GM12878 (cell line): ENCODE data around the gene CACNA2D4. TPM values are rescaled to one million over a fixed set of nuclear protein-coding genes. Genes with fewer than 3 reads are reported as not detected.
A peak's percentile ranks its signal among the peaks of the same experiment; 100 is the strongest.

ENCODE experiments used
- ATAC-seq: fragments of 200-7000 bp; cut with Tn5 transposase; 3 replicates; pipeline ENCODE4 v1.9.1; 2020; ENCODE audit warnings: mild to moderate bottlenecking, moderate library complexity
- BruUV-seq: library from RNA; stranded (reverse); fragments of 400-500 nt; replicated peaks from 2 replicates; lab custom pipeline; 2021; lab: Mats Ljungman, UMichigan
- CTCF ChIA-PET: fragments of 300-600 bp; sonication (Branson Sonifier 250); formaldehyde crosslinking; extraction: SDS; loops from one replicate; lab custom pipeline; 2021; ENCODE audit warnings: inconsistent platforms; lab: Yijun Ruan, JAX
- POLR2A ChIA-PET: fragments of 350-600 bp; formaldehyde crosslinking; extraction: SDS; loops from one replicate; lab custom pipeline; 2021; ENCODE audit warnings: inconsistent platforms; lab: Charles Lee
- RAD21 ChIA-PET: fragments of 300-600 bp; sonication (Branson Sonifier 250); formaldehyde crosslinking; loops from one replicate; lab custom pipeline; 2023; ENCODE audit warnings: antibody characterized with exemption; ENCODE audit not compliant: unreplicated experiment; lab: Charles Lee
- SMC1A ChIA-PET: fragments of 300-600 bp; sonication (Branson Sonifier 250); formaldehyde crosslinking; loops from one replicate; lab custom pipeline; 2023; ENCODE audit not compliant: unreplicated experiment, uncharacterized antibody; lab: Charles Lee
- DNase-seq: peaks from one replicate; pipeline ENCODE4 v3.0.0-alpha.2; 2011; ENCODE audit warnings: low read depth, low spot score
- FAIRE-seq: peaks from 3 replicates; lab custom pipeline; 2011; peaks lifted over from hg19 to GRCh38; lab: Jason Lieb, UNC
- H2AFZ ChIP-seq: 2 replicates; pipeline ENCODE4 v1.6.0; 2011; ENCODE audit warnings: low read depth, low read length, control low read depth; ENCODE audit not compliant: control insufficient read depth
- H3K27ac ChIP-seq: 2 replicates; pipeline ENCODE4 v1.5.1; 2011; ENCODE audit warnings: control low read depth; ENCODE audit not compliant: control insufficient read depth, insufficient read depth
- H3K27me3 ChIP-seq, 2 experiments: replicated peaks in 1 of 2; 2 replicates each; pipeline versions ENCODE4 v1.6.0 to v1.6.1; 2011; ENCODE audit warnings: low read length in 1 of 2; ENCODE audit not compliant: control insufficient read depth in 2 of 2, insufficient read depth in 2 of 2
- H3K36me3 ChIP-seq, 2 experiments: 2 replicates each; pipeline ENCODE4 v1.5.1; 2011; ENCODE audit warnings: low read length in 1 of 2; ENCODE audit not compliant: control insufficient read depth in 2 of 2, insufficient read depth in 2 of 2
- H3K4me1 ChIP-seq: 2 replicates; pipeline ENCODE4 v1.6.1; 2011; ENCODE audit warnings: mild to moderate bottlenecking, low read length, moderate library complexity, mixed read lengths; ENCODE audit not compliant: control insufficient read depth, insufficient read depth
- H3K4me2 ChIP-seq: 2 replicates; pipeline ENCODE4 v1.6.0; 2011; ENCODE audit warnings: control low read depth; ENCODE audit not compliant: control insufficient read depth, insufficient read depth
- H3K4me3 ChIP-seq: fragments of 200-600 bp; sonication (generic); 2 replicates; pipeline ENCODE4 v1.5.1; 2016
- H3K79me2 ChIP-seq: 2 replicates; pipeline ENCODE4 v1.6.0; 2011; ENCODE audit warnings: low read length; ENCODE audit not compliant: control insufficient read depth, insufficient read depth
- H3K9ac ChIP-seq: 2 replicates; pipeline ENCODE4 v1.8.0; 2011; ENCODE audit warnings: low read length, control low read depth, mixed read lengths; ENCODE audit not compliant: control insufficient read depth, insufficient read depth
- H3K9me3 ChIP-seq: replicated peaks from 3 replicates; pipeline ENCODE4 v1.5.1; 2011; ENCODE audit warnings: mild to moderate bottlenecking, low read length; ENCODE audit not compliant: control insufficient read depth, insufficient read depth
- H4K20me1 ChIP-seq: 2 replicates; pipeline ENCODE4 v1.6.0; 2011; ENCODE audit not compliant: control insufficient read depth, insufficient read depth
- CHD4 ChIP-seq: fragments of 200-600 bp; sonication (generic); IDR thresholded peaks from 2 replicates; pipeline ENCODE4 v1.6.1; 2016; ENCODE audit warnings: mild to moderate bottlenecking
- SUZ12 ChIP-seq: fragments of 200-600 bp; sonication (generic); IDR thresholded peaks from one replicate; pipeline ENCODE4 v1.6.1; 2018; ENCODE audit warnings: antibody characterized with exemption, mild to moderate bottlenecking; ENCODE audit not compliant: unreplicated experiment
- TCF12 ChIP-seq: IDR thresholded peaks from 2 replicates; pipeline ENCODE4 v1.6.1; 2011; ENCODE audit warnings: low read depth, mild to moderate bottlenecking, low read length
- WGBS: methylation state at CpG from one replicate; pipeline ENCODE4 v1.1.6; 2016; ENCODE audit warnings: low lambda C conversion rate; ENCODE audit not compliant: insufficient replicate concordance, insufficient coverage; ENCODE audit errors: missing lambda C conversion rate; 5-methylcytosine and 5-hydroxymethylcytosine counted together
- in situ Hi-C: fragments of 300-500 bp; cut with MboI; formaldehyde crosslinking; loops from 9 replicates; pipeline ENCODE4 v1.14.3; 2018; ENCODE audit warnings: mixed read lengths
- intact Hi-C: fragments of 100-400 bp; cut with micrococcal nuclease; formaldehyde crosslinking; loops from one replicate; pipeline ENCODE4 v1.14.2; 2022; ENCODE audit not compliant: unreplicated experiment
- polyA plus RNA-seq, 11 experiments: library from polyadenylated mRNA; depleted of rRNA in 4 of 11; unstranded in 6 of 11; stranded (reverse) in 5 of 11; fragments of >200 nt; fragmentation: Nextera tagmentation in 4 of 11; fragmentation: Illumina TruSeq in 1 of 11; extraction: Ambion mirVana in 4 of 11; extraction: Trizol in 1 of 11; gene quantifications; 1 replicate in 1 of 11; 2 replicates in 10 of 11; pipeline versions ENCODE4 v1.2.1 to v1.2.3, GENCODE V29; 2011 to 2016; ENCODE audit warnings: inconsistent platforms in 2 of 11, missing spikeins in 2 of 11, low read depth in 1 of 11
- total RNA-seq, 4 experiments: library from RNA; depleted of rRNA in 3 of 4; stranded (reverse); fragments of >200 nt in 3 of 4; fragmentation: Illumina TruSeq in 1 of 4; extraction: Trizol in 1 of 4; gene quantifications; 2 replicates each; pipeline versions ENCODE4 v1.2.1 to v1.2.3, GENCODE V29; 2013 to 2021

Gene CACNA2D4
- total and polyA plus RNA-seq, 10 of the 15 experiments (the other 5 are each of a cell fraction or from before 2014, with no cell fraction given): 0.03 to 1.0 (median 0.65) TPM

DNA sequence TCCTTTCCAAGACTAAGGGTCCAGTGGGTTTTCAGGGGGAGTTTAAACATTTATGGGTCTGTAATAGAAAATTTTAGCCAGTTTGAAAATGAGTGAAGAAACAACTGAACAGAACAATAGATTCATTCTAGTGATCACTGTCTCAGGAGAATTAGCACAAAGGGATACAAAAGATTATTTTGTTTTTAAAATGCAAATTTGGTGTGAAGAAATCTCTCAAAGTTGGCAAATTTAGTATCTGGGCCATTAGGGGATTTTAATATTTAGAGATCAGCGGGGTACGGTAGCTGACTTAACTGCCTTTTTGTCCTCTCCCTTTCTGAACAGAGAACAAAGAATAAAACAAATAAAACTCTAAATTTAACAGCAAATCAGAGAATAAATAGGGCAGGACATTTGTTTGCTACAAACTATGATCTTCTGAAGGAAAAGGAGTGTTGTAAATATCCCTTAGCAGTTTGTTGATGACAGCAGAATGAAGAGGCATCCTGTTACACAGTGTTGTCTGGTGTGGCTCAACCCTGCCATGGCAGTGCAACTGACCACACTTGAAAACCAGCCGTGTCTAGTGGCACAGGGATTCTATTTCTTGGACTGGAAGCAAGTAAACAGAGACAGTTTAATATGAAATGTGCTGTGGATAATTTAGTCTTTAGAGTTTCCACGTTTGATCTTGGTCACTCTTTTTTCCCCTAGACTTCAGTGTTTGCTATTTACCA lies 144.4 kb downstream of the CACNA2D4 start:
- in situ Hi-C loops (no loop called here), intact Hi-C loops (no loop called here)
- Histone ChIP-seq H3K4me2 (no peak overlapping the region), H3K9me3 (no peaks in the 10 kb centered on the region), H3K4me3 (no peak overlapping the region), H3K27me3 (no peaks in the 10 kb centered on the region), H3K27ac (no peak overlapping the region), H3K36me3 (peaks cover 6 to 9% of the 10 kb centered on the region in 2 experiments), H3K4me1 (no peaks in the 10 kb centered on the region), H4K20me1 (no peaks in the 10 kb centered on the region), H2AFZ (no peak overlapping the region), H3K9ac (no peak overlapping the region), H3K79me2 (no peaks in the 10 kb centered on the region; the same call in 1 of the 2 replicates)
- ATAC-seq (no peak), FAIRE-seq (no peak), DNase-seq (no peak)
- CTCF ChIA-PET: interaction anchor here (1.1 to 2.2 kb wide), 2 partner anchors 9 to 85 kb away, joined by 3 to 5 read pairs; no protein-coding TSS in a partner anchor
- SMC1A ChIA-PET: interaction anchor here (0.7 kb wide), 1 partner anchor 92 kb away, joined by 3 read pairs; no protein-coding TSS in a partner anchor
- BruUV-seq: TSS peak; percentile 35
- WGBS: 34% methylated on average over 4 of the region's 4 CpGs
- TF ChIP-seq SUZ12: no peak
- POLR2A ChIA-PET: no interaction called here
- RAD21 ChIA-PET: interaction anchor here (0.6 kb wide), 1 partner anchor 27 kb away, joined by 3 read pairs; no protein-coding TSS in a partner anchor

DNA sequence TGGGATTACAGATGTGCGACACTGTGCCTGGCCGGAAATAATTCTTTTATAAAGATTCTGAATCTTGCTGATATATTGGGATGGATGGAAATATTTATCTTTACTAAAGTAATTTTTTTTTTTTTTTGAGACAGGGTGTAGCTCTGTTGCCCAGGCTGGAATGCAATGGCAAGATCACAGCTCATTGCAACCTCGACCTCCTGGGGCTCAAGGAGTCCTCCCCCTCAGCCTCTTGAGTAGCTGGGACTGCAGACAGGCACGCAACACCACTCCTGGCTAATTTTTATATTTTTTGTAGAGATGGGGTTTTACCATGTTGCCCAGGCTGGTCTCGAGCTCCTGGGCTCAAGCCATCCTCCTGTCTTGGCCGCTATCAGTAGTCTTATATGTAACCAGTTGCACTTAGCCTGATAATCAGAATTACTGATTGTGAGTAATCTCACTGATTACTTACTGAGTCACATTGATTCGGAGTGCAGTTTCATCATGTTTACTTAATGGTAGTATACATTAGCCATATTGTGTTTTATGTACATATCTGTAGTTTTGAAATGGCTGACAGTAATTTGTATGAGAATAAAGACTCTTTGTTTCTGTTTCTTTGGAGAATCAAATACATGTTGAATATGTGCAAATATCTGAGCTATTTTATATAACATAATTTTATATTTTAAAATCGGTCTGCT lies 148.5 kb downstream of the CACNA2D4 start:
- no peak for FAIRE-seq
- CTCF ChIA-PET: interaction anchor here (0.8 to 1.5 kb wide), 3 partner anchors 21 to 170 kb away, joined by 3 to 7 read pairs (median 3); no protein-coding TSS in a partner anchor
- TF ChIP-seq TCF12 (no peak), CHD4 (no peak)
- in situ Hi-C loops (no loop called here), intact Hi-C loops (no loop called here)
- Histone ChIP-seq H2AFZ (no peak overlapping the region), H3K27ac (no peak overlapping the region), H3K4me2 (no peak overlapping the region), H3K4me1 (no peaks in the 10 kb centered on the region), H3K9me3 (no peaks in the 10 kb centered on the region), H3K9ac (no peak overlapping the region), H4K20me1 (no peaks in the 10 kb centered on the region), H3K36me3 (peaks cover 4 to 6% of the 10 kb centered on the region in 2 experiments; a peak in 3 of 4 replicates), H3K27me3 (no peaks in the 10 kb centered on the region), H3K79me2 (no peaks in the 10 kb centered on the region; the same call in none of the 2 replicates), H3K4me3 (no peak overlapping the region)
- SMC1A ChIA-PET: interaction anchor here (0.9 to 1.3 kb wide), 3 partner anchors 12 to 17 kb away, joined by 3 to 4 read pairs (median 3); no protein-coding TSS in a partner anchor
- WGBS: 97% methylated on average over 8 of the region's 8 CpGs
- RAD21 ChIA-PET: interaction anchor here (0.6 kb wide), 1 partner anchor 16 kb away, joined by 3 read pairs; no protein-coding TSS in a partner anchor
- no peak for ATAC-seq
- DNase-seq: no peak
- POLR2A ChIA-PET: interaction anchor here (0.6 kb wide), 1 partner anchor 13 kb away, joined by 3 read pairs; no protein-coding TSS in a partner anchor
- BruUV-seq: no TSS peak
